ENCODE measurements around the gene DUS3L.
"Not testable (repeated sequence)": the region's sequence is repeated elsewhere in the genome, so short reads cannot be mapped to it uniquely, and the experiment has no call there.

DUS3L gene

GRCh38 chr19:5767949-5768348 is 23.0 kb downstream of the DUS3L start:
- TF ChIP-seq CTCF (IDR thresholded peaks at IDR 0.05; ENCODE audit: insufficient read depth, low read length, poor library complexity, severe bottlenecking): no peak
- H3K4me3 ChIP-seq (replicated peaks; ENCODE audit: low read depth, low read length): no peak overlapping the region
- no peak for DNase-seq (ENCODE audit: extremely low read depth, insufficient read length)
- no peaks in the 10 kb centered on the region for H3K27me3 ChIP-seq (replicated peaks; ENCODE audit: control insufficient read depth, insufficient read depth, low read length)
- no peaks in the 10 kb centered on the region for H3K36me3 ChIP-seq (ENCODE audit: control insufficient read depth, insufficient read depth, low read length)

GRCh38 chr19:5765220-5765619 is 25.7 kb downstream of the DUS3L start:
- H3K36me3 ChIP-seq (ENCODE audit: control insufficient read depth, insufficient read depth, low read length): no peaks in the 10 kb centered on the region
- H3K27me3 ChIP-seq (replicated peaks; ENCODE audit: control insufficient read depth, insufficient read depth, low read length): no peaks in the 10 kb centered on the region
- no peak for TF ChIP-seq CTCF (IDR thresholded peaks at IDR 0.05; ENCODE audit: insufficient read depth, low read length, poor library complexity, severe bottlenecking)
- H3K4me3 ChIP-seq (replicated peaks; ENCODE audit: low read depth, low read length): no peak overlapping the region
- DNase-seq (ENCODE audit: extremely low read depth, insufficient read length): no peak

- no peak for DNase-seq (ENCODE audit: extremely low read depth, insufficient read length)
- Histone ChIP-seq H3K27me3 (replicated peaks; ENCODE audit: control insufficient read depth, insufficient read depth, low read length) (no peaks in the 10 kb centered on the region), H3K36me3 (ENCODE audit: control insufficient read depth, insufficient read depth, low read length) (no peaks in the 10 kb centered on the region), H3K4me3 (replicated peaks; ENCODE audit: low read depth, low read length) (no peak overlapping the region)
- TF ChIP-seq CTCF (IDR thresholded peaks at IDR 0.05; ENCODE audit: insufficient read depth, low read length, poor library complexity, severe bottlenecking): no peak
Measured at GRCh38 chr19:5762608-5763217, 28.2 kb downstream of the DUS3L start.

GRCh38 chr19:5753743-5754142 is 37.2 kb downstream of the DUS3L start:
- no peak for TF ChIP-seq CTCF (IDR thresholded peaks at IDR 0.05; ENCODE audit: insufficient read depth, low read length, poor library complexity, severe bottlenecking)
- no peaks in the 10 kb centered on the region for H3K36me3 ChIP-seq (ENCODE audit: control insufficient read depth, insufficient read depth, low read length)
- no peaks in the 10 kb centered on the region for H3K27me3 ChIP-seq (replicated peaks; ENCODE audit: control insufficient read depth, insufficient read depth, low read length)
- H3K4me3 ChIP-seq (replicated peaks; ENCODE audit: low read depth, low read length): no peak overlapping the region
- no peak for DNase-seq (ENCODE audit: extremely low read depth, insufficient read length)

- H3K4me3 ChIP-seq (replicated peaks; ENCODE audit: low read depth, low read length): no peak overlapping the region
- no peak for TF ChIP-seq CTCF (IDR thresholded peaks at IDR 0.05; ENCODE audit: insufficient read depth, low read length, poor library complexity, severe bottlenecking)
- no peaks in the 10 kb centered on the region for H3K36me3 ChIP-seq (ENCODE audit: control insufficient read depth, insufficient read depth, low read length)
- no peaks in the 10 kb centered on the region for H3K27me3 ChIP-seq (replicated peaks; ENCODE audit: control insufficient read depth, insufficient read depth, low read length)
- DNase-seq (ENCODE audit: extremely low read depth, insufficient read length): no peak
Measured at GRCh38 chr19:5751709-5752108, 39.3 kb downstream of the DUS3L start.

GRCh38 chr19:5749505-5749904 is 41.5 kb downstream of the DUS3L start:
- Histone ChIP-seq H3K27me3 (replicated peaks; ENCODE audit: control insufficient read depth, insufficient read depth, low read length) (no peaks in the 10 kb centered on the region), H3K36me3 (ENCODE audit: control insufficient read depth, insufficient read depth, low read length) (no peaks in the 10 kb centered on the region), H3K4me3 (replicated peaks; ENCODE audit: low read depth, low read length) (no peak overlapping the region)
- no peak for TF ChIP-seq CTCF (IDR thresholded peaks at IDR 0.05; ENCODE audit: insufficient read depth, low read length, poor library complexity, severe bottlenecking)
- DNase-seq (ENCODE audit: extremely low read depth, insufficient read length): no peak

- H3K27me3 ChIP-seq (replicated peaks; ENCODE audit: control insufficient read depth, insufficient read depth, low read length); H3K36me3 ChIP-seq (ENCODE audit: control insufficient read depth, insufficient read depth, low read length); DNase-seq (ENCODE audit: extremely low read depth, insufficient read length); H3K4me3 ChIP-seq (replicated peaks; ENCODE audit: low read depth, low read length): not testable (repeated sequence)
Measured at GRCh38 chr19:5748920-5749319, 42.0 kb downstream of the DUS3L start.

GRCh38 chr19:5744999-5745398 is 46.0 kb downstream of the DUS3L start:
- H3K27me3 ChIP-seq (replicated peaks; ENCODE audit: control insufficient read depth, insufficient read depth, low read length); H3K4me3 ChIP-seq (replicated peaks; ENCODE audit: low read depth, low read length); DNase-seq (ENCODE audit: extremely low read depth, insufficient read length); H3K36me3 ChIP-seq (ENCODE audit: control insufficient read depth, insufficient read depth, low read length): not testable (repeated sequence)

Measured in GM06990 (cell line).